Stimulated activated CD8-positive, alpha-beta memory T cell treated with anti-CD3 and anti-CD28 coated beads, Interleukin-12 subunit alpha, Interleukin-12 subunit beta, amount 100 ng/mL, for 24 hours (primary cell): ENCODE data around the gene YTHDC2.

Experiments
- DNase-seq: peaks from one replicate; pipeline ENCODE4 v3.0.0-alpha.2; 2020; ENCODE audit errors: extremely low read depth

Gene YTHDC2

GRCh38 chr5:113513384-113514288 lies at the start of gene YTHDC2:
TSS of gene YTHDC2 (plus strand) at chr5:113513694. CDS start at chr5:113513896, 202 bp downstream.
- DNase-seq, result peak; percentile 74

GRCh38 chr5:113474100-113474728 lies 39.3 kb upstream of the YTHDC2 start:
- no peak for DNase-seq

DNA sequence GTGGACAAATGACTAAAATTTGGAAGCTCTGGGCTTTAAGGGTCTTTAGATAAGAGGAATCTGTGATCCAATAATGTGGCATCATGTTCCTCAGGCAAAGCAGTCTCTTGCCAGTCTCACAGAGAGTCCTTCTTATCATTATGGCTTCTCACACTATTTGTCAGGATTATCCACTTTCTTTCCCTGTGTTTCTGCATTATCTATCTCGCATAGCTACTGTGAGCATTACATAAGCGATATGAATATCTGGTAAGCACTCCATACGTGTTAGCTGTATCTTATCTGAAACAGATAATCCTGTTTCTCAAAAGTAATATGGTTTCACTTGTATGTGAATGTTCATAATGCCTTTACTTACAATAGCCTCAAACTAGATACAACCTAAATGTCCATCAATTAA lies 34.8 kb upstream of the YTHDC2 start:
- no peak for DNase-seq

DNA sequence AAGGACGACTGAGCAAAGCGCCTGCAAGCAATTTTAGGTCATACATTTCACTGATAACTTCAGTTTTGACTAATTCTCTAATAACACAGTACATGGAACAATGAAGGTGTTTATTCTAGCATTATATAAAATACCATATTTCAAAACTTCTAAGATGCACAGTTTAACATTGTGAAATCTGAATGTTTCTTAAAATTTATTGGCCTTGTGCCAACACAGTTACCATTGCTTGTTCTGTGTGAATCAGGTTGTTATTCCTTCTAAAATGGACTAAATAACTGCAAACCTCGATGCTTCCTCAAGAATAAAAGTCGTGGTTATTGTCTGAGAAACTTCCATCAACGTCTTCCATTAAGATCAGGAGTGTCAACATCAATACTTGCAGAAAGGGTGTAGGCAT lies 33.3 kb upstream of the YTHDC2 start:
- no peak for DNase-seq

DNA sequence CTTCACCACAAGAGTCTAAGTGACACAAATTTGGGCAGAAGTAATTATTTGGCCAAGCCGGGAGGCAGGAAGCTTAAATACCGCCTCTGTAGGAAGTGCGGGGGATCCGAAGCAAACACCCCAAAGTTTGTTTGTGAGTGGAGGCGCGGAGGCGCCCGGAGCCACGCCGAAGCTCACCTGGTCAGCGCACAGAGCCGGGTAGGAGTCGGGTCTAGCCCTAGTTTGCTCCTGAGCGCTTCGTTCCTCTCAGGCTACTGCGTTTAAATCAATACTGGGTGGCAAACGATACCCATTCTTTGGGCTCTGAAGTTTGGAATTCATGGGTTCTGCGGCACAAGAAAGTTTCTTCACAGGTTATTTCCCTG lies 26.1 kb upstream of the YTHDC2 start:
- no peak for DNase-seq

- DNase-seq, result no peak
These were observed 25.5 kb upstream of the YTHDC2 start, which contains the start of gene MCC for GRCh38 chr5:113487781-113488644. TSS of gene MCC (minus strand) at chr5:113488453.

DNA sequence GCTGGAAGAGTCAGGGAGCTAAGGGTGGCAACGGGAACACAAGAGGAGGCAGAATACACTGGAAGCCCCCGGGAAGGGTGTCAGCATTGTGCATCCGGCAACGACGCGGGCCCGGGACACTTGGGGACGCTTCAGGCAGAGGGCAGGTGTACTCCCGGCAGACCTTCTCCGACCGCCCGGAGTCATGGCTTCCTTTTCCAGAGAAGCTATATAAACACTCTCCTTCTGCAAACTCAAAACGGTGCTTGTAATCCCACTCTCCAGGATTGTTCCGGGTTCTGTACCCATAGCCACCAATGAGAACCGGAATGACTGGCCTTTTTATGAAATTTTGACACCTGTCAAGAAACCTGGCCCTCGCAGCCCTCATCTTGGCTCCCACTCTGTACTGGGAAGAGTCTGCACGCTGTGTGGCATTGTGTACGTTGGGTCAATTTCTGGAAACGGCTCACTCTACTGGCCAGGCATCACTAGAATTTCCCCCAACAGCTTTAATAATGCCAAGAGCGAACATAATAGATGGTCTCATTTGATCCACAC lies 24.8 kb upstream of the YTHDC2 start:
- no peak for DNase-seq

DNA sequence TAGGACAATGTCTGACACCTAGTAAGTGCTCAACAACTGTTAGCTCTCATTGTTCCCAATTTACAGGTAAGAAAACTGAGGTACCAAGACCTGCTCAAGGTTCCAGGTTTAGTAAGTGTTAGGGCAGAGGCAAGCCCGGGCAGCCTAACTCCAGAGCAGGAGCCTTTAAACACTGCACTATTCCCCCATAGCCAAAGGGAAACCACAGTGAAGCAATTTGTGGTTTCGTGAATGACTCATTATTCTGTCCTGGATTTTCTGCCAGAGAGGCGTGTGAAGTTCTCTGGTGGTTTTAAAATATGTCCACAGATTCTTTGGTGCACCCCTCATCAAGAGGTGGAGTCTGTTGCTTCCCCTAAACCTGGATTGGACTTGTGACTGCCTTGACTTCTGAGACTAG lies 24.2 kb upstream of the YTHDC2 start:
- DNase-seq, result no peak

GRCh38 chr5:113490317-113490716 lies 23.2 kb upstream of the YTHDC2 start:
- no peak for DNase-seq

DNA sequence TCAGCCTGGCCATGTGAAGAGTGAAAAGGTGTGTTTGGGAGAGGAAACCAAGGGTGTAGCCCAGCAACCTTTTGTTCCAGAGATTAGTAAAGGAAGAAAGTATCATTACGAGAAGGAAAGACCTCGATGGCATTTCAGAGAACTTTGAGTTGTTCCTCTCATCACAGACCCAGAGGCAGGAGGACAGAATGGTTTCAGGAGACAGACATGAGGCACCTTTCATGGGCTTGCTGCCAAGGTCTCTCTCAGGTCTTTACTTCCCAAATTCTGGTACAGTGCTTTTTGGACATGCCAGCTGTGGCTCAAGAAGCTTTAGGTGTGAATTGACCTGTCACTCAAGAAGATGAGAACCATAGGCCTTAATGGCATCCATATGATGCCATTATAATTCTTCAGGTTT lies 22.5 kb upstream of the YTHDC2 start:
- DNase-seq, result no peak

DNA sequence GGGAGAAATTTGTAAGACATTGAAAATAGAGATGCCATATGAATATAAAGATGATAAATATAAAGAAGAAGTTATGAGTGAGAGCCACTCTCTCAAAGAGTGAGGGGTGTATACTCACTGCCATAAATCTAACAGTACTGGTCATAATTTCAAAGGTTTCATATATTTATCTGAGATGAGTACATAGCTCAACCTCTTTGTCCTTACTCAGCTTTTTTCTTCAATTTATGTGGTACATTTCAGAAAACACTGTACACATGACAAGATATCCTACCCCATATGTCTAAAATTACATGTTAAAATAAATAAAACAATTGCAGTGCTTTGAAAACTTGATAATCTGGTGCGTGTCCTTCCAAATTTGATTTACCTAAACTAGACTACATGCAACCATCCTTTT lies 20.0 kb upstream of the YTHDC2 start:
- DNase-seq, result no peak

DNA sequence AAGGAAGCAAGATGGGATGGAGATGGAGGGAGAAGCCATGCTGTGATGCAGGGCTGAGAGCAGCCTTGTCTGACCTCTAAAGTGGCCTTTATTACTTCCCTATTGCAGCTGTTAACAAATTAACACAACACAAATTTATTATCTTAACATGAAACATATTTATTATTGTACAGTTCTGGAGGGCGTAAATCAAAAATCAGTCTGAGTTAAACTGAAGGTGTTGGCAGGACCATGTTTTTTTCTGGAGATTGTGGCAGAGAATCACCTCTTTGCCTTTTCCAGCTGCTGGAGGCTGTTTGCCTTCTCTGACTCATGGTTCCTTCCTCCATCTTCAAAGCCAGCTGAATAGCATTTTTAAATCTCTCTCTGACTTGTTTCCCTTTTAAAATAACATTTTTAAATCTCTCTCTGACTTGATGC lies 18.1 kb upstream of the YTHDC2 start:
- DNase-seq, result no peak

DNA sequence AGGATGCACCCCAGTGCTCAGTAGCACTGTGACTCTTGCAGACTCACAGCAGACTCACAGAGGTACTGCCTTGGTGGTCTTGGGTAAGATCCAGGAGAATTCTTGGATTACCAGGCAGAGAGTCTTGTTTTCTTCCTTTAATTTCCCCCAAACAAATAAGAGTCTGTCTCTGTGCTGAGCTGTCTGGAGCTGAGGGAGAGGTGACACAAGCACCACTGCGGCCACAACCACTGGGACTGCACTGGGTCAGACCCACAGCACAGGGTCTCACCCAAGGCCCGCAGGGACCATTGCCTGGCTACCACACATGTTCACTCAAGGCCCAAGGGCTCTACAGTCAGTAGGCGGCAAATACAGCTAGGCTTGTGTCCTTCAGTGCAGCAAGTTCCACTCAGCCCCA lies 11.4 kb upstream of the YTHDC2 start:
- DNase-seq, result no peak

GRCh38 chr5:113503146-113503545 lies 10.3 kb upstream of the YTHDC2 start:
- no peak for DNase-seq

DNA sequence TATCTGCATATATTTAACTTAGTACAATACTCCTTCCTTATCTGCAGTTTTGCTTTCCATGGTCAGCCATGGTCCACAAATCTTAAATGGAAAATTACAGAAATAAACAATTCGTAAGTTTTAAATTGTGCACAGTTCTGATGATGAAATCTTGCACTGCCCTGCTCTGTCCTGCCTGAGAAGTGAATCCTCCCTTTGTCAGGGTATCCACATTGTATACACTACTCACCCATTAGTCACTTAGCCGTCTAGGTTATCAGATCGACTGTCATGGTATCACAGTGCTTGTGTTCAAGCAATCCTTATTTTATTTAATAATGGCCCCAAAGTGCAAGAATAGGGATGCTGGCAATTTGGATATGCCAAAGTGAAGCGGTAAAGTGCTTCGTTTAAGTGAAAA lies 8.3 kb upstream of the YTHDC2 start:
- no peak for DNase-seq

DNA sequence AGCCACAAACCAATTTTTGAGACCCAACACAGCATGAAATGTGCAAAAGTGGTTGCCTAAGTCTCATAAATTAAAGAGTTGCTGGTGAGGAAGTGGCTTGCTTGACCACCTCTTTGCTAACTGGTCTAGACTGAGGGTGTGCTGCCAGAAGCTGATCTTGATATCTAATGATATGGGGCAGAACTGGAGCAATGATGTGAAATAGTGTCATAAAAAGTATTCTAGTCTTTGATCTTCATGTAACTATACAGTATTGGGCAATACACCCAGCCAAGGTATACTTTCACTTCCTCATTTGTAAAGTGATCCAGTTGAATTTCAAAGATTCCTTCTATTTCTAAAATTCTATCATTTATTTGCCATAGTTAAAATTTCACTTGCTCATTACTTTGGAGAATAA lies 5.9 kb upstream of the YTHDC2 start:
- DNase-seq, result no peak

GRCh38 chr5:113508756-113509155 lies 4.7 kb upstream of the YTHDC2 start:
- no peak for DNase-seq

GRCh38 chr5:113510836-113511451 lies 2.5 kb upstream of the YTHDC2 start:
- DNase-seq, result no peak

DNA sequence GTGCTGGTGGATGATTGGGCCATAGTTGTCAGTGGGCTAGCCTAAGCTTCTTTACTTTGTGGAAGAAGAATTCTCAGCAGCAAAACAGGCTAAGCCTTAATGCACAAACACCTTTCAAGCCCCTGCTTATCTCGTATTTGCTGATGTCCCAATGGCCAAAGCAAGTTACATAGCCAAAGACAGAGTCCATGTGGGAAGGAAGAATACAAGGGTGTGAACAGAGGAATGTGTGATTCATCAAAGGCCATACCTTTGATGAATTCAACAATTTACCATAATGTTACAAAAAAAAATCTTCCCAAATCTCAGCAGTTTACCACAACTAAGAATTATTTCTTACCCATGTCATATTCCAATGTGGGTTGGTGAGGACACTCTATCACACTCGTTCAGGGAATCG lies 1.2 kb upstream of the YTHDC2 start:
- DNase-seq, result no peak

DNA sequence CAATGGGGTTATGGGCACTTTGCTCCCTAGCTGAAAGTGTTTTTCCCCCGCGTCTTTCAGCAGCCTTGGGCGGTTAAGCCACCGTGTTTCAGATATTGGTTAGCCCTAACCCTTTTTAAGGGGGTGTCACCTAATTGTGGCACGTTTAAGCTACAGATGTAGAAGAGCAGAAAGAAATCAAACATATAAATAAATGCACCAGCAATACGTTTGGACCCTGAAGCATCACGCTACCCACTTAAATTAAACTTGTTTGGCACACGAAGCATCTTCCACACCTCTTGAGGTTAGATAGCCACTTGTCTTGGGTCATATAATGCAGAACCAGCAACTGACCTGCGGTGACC lies 768 bp downstream of the YTHDC2 start:
- no peak for DNase-seq

DNA sequence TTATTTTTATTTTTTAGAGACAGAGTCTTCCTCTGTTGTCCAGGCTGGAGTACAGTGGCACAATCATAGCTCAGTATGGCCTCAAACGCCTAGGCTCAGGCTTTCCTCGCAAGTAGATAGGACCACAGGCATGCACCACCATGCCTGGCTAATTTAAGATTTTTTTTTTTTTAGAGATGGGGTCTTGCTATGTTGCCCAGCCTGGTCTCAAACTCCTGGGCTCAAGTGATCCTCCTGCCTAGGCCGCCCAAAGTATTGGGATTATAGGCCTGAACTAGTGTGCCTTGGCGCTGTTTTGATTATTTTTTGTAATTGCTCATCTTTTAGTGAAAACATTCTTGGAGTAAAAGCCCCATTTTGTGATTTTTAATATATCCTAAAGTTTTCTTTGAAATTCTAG lies 5.4 kb downstream of the YTHDC2 start:
- DNase-seq, result no peak

DNA sequence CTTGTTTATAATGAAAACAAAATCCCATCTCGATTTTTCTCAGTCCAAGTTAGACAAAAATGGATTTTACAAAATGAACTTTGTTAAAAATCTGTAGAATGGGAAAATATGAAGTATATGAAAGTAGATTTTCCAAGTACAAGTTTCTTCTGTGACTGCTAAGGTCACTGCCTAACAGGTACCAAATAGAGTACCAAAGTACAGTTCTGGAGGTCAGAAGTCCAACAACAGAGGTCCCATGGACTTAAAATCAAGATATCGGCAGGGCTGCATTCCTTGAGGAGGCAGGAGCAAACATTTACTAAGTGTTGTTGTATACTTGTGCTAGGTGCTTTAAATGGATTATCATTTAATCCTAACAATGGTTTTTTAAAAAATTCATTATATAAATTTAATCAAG lies 5.9 kb downstream of the YTHDC2 start:
- no peak for DNase-seq
